HG03571 (cell line): ENCODE results near the gene NIT2.
"Not testable (repeated sequence)": the region's sequence is repeated elsewhere in the genome, so short reads cannot be mapped to it uniquely, and the experiment has no call there.

Experiments
- ATAC-seq: cut with Tn5 transposase; IDR thresholded peaks from one replicate; pipeline ENCODE4 v1.9.1; 2021; ENCODE audit not compliant: unreplicated experiment

Gene NIT2, protein sequence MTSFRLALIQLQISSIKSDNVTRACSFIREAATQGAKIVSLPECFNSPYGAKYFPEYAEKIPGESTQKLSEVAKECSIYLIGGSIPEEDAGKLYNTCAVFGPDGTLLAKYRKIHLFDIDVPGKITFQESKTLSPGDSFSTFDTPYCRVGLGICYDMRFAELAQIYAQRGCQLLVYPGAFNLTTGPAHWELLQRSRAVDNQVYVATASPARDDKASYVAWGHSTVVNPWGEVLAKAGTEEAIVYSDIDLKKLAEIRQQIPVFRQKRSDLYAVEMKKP

DNA sequence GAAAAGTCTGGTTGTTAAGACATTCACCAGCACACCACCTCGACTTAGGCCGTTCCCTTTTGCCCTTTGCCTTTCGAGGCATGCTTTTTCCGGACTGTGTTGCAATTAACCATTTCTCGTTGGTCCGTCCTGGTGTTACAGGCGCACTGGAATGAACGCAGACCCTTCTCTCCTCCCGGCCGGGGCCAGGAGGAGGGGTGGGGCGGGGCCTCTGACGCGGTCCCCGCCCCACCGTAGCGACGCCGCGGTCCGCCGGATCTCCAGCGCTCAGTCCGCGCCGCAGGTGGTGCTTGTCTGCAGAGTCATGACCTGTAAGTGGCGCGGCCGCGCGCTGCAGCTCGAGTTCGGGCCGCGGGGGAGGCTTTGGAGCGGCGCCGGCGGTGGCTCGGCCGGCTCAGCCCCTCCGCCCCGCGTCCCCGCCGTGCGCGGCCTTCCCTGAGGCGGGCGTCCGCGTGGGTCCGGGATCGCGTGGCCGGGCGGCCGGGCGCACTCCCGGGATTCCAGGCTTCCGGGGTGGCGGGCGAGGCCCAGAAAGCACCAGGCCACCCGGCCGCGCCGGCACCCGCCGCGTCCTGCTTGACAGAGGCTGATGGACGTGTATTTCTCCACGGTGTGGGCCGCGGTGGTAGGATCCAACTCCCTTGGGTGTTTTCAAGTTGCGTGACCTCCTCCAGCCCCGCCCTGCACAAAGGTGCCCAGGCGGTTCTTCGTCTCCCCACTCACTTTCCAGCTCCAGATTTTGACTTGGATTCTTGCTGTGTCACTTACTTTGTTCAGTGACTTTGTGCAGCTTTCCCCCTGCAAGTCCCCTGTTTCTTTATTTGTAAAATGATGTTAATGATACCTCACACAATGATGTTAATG lies at the start of gene NIT2:
TSS of gene NIT2 (plus strand) at position 270 of the 864 bp plus-strand sequence. CDS start at position 305, 35 bp downstream.
- ATAC-seq, result peak; percentile 95

DNA sequence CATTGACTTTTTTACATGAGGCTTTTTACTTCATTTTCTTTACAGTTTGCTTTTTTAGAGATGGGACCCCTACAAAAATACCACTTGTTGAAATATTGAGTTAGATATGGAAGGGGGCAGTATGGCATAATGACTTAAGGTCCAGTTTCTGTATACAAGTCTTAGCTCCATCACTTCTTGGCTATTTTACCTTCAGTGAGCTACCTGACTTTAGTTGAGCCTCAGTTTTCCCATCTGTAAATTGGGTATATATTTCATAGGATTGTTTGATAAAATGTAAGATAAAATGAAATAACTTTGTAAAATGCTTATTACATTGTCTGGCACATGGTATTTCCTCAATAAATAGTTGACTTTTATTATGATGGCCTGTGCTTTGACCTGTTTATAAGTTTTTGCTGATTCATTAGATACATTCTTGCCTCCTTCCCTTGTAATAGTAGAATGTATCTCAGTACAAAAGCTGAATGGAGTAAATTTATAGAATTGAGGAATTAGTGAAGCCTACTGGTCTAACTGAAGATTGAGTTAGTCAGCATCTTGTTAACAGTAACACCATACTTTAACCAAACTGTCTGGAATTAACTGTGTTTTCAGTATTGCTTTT lies 46.2 kb upstream of the NIT2 start:
- ATAC-seq, result no peak

DNA sequence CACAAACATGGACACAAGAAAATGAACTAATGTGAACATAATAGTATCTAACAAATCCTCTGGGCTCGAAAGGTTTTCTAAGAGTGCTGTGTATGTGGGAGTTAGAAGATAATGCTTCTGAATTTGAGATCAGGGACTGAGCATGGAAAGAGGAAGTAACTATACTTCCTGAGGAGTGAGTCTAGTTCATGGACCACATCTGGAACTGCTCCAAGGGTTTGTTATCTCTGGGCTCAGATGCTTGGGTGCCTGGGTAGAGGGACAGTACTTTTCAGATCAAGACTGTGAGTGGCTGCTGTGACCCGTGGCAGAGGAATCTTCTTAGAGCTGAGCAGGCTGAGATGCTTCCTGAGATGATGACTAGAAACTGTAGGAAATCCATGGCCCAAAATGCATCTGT lies 45.2 kb upstream of the NIT2 start:
- ATAC-seq, result no peak

DNA sequence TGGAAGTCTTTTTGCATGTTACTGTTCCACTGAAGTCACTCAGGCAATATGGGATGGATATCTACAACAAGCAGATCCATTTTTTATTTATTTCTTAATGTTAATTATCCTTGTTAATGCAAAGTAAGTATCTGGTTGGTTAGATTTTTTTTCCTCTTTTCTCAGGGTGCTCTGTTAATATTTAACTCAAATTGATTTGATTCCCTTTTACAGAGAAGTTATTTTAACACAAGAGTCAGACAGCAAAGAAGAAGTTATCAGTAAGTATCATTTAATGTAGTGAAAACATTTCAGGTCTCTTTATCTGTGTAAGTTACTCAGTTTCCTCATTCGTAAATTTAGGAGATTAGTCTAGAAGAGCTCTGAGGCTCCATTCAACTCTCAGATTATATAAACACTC lies 39.5 kb upstream of the NIT2 start:
- no peak for ATAC-seq

DNA sequence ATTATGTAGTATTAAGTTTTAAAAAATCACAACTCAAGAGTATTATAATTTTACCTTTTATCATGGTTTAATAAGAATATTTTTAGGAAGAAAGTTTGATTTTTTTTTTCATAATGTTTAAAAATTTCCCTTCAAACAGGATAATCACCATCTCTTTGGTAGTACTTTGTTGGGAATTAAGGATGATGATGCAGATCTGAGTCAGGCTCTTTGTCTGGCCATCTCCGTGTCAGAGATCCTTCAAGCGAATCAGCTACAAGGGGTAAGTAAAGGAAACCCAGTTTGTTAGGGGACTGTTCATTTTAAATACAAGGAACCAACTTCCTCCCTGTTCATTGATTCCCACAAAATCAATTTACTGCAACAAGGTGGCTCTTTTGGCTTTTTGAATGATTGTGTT lies 36.8 kb upstream of the NIT2 start:
- ATAC-seq, result no peak

DNA sequence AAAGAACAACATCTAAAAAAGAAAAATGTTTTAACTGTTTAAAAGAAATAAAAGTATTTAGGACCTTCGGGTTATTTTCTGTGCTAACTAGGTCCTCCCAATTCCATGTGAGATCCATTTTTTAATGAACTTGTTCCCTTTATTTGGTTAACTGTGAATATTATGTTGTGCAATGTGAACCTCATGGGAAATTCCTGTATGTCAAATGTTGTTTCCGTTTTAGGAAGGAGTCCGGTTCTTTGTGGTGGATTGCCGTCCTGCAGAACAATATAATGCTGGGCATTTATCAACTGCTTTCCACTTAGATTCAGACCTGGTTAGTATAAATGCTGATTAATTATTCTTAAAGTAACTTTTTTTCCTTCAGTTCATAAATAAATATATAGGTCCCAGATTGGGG lies 35.5 kb upstream of the NIT2 start:
- ATAC-seq, result no peak

DNA sequence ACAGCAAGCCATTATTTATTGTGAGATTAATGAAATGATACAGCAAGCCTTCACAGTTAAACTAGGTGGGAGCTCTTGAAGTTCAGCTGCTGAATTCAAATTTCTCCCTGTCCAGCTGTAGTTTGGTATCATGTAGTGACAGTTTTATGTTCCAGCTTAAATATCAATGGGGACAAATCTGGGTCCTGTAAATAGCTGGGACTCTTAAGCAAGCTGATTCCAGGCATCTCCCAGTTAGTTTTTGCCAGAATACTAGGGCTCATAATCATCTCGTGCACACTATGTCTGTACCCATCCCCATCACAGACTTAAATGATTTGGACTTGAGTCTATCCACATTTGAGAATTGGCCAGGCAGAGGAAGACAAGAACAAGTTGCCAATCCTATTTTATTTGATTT lies 27.9 kb upstream of the NIT2 start:
- ATAC-seq, result no peak

DNA sequence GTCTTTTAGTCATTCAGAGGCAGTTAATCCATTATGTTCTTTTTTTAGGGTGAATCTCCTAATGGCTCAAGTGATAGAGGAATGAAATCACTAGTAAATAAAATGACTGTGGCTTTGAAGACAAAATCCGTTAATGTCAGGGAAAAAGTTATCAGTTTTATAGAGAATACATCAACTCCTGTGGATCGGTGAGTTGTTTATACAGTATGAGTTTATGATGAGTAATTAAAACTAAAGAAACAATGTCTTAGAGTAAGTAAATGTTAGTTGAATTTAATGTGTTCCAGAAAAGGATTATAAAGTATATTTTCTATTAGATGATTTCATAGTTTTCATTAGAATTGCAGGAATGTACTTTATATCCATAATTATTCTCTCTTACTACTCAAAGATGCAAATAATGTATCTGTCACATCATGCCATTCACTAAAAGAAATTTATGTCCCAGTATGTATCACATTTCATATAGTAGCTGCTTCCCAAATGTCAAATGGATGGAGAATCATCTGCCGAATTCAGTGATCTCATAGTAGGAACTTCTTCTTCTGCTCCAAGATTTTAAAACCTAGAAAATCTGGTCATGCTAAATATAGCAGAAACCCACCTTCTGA lies 24.1 kb upstream of the NIT2 start:
- ATAC-seq, result no peak

DNA sequence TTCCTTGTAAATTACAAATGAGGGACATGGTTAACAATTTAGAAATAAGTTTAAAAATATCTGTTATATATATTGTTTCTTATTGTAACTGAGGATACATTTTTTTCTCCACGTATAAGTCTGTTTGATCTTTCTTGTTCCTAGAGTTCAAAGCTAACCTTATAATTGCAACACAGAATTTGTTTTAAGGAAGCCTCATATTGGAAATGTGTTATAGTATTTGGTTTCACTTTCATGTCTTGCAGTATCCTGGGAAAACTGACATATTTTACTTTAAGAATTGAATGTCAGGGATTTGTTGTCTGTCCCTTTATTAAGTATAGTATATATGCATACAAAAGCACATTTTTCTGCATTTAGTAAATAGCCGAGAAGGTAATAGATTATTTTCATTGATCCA lies 23.5 kb upstream of the NIT2 start:
- ATAC-seq, result no peak

DNA sequence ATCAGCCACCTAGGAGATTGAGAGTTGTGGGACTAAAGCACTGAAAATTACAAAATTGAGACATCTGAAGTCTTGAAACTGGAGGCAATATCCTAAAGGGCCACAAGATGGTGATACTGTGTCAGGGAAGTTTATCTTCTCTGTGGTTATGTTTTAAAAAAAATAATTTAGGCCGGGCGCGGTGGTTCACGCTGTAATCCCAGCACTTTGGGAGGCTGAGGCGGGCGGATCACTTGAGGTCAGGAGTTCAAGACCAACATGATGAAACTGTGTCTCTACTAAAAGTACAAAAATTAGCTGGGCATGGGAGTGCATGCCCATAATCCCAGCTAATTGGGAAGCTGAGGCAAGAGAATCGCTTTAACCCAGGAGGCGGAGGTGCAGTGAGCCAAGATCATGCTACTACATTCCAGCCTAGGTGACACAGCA lies 17.9 kb upstream of the NIT2 start:
- ATAC-seq, result peak; percentile 49

DNA sequence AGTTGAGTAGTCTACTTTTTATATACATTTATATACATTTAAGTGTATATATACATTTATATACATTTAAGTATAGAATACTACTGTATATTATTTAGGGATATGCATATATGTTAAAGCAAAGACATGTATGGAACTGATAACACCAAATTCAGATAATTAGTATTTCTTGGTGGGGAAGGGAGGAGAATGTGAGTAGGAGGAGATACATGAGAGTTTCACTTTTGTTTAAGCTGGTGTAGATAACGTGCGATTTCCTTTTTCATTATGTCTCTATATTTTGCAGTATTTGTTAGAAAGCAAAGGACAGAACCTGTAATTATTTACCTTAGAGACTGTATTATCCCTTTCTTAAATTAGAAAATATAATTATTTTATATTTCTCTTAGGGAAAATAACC lies 16.6 kb upstream of the NIT2 start:
- ATAC-seq, result peak; percentile 72

DNA sequence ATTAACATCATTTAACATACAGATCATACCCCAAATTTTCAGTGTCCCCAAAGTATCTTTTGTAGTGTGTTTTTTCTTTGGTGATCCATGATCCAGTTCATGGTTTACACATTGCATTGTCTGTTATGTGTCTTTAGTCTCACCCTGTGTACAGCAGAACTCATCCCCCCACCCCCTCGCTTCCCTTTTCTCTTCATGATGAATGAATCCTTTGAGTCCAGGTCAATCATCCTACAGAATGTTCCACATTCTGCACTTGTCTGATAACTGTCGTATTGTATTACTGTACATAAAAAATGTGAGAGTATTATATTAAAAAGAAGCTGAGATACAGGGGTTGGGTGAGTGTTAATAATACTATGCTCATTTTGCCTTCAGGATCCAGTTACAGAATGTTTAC lies 14.6 kb upstream of the NIT2 start:
- no peak for ATAC-seq

DNA sequence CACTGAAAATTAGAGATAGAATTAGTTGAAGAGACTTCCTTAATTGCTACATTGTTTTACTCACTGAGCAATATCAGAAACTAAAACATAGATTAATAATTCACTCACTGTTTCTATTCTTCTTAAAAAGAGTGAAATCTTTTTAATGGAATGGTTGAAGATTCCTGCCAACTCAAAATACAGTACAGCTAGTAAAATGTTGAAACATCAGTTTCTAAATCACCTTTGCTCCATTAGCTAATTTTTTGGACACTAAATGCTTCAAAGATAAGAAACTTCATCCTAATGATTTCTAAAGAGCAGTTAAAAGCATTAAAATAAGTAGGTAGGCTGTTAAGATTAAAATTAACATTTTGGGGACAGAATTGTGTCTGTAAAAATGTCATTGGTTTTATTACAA lies 10.5 kb upstream of the NIT2 start:
- ATAC-seq, result no peak

DNA sequence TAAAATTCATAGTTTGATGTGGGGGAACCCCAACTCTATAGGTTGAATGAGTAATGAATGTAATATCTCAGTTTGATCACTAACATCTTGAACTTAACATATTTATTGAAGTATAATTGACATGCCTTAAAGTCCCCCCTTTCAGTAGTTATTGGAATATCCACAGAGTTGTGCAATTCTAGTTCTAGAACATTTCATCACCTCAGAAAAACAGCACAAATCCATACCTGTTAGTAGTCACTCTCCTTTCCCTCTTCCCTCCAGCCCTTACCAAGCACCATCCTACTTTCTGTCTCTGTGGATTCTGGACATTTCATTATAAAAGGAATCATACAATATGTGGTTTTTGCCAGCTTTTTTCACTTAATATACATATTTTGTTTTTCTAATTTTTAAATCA lies 8.7 kb upstream of the NIT2 start:
- no peak for ATAC-seq

DNA sequence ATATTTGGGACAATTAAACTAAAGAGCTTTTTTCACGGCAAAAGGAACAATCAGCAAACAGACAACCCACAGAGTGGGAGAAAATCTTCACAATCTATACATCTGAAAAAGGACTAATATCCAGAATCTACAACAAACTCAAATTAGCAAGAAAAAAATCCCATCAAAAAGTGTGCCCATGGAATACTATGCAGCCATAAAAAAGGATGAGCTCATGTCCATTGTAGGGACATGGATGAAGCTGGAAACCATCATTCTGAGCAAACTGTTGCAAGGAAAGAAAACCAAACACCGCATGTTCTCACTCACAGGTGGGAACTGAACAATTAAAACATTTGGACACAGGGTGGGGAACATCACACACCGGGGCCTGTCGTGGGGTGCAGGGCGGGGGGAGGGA lies 7.2 kb upstream of the NIT2 start:
- not testable (repeated sequence) for ATAC-seq

DNA sequence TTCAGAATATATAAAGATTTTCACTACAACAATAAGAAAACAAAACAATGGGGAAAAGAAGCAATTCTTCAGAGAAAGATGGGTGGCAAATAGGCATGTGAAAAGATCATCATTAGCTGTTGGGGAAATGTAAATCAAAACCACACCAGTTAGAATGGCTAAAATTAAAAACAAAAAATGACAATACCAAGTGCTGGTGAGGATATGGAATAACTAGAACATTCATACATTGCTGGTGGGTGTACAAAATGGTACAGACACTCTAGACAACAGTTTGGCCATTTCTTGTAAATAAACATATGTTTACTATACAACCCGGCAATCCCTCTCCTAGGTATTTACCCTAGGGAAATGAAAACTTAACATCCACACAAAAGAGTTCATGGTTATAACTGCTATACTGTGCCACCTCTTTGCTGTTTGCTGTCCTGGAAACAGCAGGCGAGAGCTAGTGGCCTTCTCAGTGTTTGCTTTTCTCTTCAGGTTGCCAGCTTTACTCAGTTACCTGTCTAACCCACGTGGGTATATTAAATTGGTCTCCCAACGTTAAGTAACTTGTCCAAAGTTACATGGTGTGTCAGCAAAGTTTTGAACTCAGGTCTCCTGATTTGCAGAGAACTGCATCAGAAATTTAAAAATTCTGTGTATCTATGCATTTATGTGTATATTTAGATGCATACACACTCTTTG lies 4.6 kb upstream of the NIT2 start:
- ATAC-seq, result no peak

DNA sequence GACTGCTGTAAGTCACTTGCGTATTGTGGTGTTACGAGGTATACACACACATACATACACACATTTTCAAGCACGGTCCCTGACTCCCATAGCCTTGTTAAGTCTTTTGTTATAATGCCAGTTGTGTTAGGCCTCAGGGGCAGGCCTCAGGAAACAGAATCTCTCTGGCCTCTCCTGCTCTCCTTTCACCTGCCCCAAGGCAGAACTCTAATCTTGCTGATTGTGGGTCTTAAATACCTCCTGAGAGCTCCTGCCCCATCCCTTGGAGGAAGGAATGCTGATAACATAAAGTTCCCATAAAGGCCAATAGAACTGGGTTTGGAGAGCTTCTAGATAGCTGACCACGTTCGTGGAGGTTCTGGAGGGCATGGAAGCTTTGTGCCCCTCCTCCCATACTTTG lies 3.9 kb upstream of the NIT2 start:
- no peak for ATAC-seq

DNA sequence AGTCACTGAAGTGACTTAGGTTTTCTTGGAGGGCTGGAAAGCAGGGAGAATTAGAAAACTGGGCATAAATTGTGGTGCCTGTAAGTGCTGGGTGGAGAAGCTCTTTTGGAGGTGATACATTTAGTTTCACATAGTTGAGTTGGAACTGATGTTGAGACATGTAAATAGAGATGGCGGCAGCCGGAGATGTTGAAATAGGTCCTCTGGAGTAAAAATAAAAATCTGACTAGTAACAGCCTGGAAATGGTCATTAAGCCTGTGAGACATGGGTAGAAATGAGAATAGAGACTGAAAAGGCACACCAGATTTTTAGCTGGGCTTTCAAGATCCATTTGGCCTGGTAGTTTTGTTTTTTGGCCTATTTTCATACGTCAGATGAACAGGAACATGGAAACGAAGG lies 2.9 kb upstream of the NIT2 start:
- no peak for ATAC-seq

DNA sequence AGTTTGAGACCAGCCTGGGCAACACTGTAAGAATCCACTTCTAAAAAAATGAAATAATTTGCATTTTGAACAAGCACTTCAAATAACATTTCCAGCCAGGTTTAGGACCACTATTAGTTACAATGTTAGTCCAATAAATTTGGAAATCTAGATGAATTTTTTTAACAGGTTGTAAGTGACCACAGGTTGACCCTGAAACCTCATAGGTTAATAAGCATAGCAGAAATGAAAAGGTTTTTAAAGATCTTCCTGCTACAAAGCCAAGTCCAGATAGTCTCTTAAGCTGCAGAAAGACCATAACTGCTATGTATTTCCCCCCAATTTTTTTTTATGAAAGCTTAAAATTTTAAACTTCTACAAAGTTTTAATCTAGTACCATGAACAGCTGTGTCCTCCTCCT lies 1.5 kb upstream of the NIT2 start:
- no peak for ATAC-seq

DNA sequence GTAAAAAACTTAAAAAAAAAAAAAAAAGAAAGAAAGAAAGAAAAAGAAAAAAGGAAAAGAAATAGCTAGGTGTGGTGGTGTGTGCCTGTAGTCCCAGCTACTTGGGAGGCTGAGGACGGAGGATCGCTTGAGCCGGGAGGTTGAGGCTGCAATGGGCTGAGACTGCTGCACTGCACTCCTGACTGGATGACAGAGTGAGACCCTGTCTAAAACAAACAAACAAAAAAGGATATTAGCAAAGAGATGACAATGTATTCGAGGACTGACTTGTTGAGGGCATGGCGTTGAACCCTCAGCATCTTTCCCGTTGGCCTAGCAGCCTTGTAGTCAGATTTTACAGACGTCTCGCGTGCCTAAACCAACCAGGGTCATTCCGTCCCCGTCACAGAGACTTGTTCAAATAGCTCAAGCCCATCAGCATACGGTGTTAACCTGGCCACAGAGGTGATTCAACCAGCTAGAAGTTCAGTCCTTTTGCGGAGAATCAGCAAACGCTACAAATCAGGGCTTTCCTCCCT lies 528 bp upstream of the NIT2 start:
- ATAC-seq, result peak; percentile 5

DNA sequence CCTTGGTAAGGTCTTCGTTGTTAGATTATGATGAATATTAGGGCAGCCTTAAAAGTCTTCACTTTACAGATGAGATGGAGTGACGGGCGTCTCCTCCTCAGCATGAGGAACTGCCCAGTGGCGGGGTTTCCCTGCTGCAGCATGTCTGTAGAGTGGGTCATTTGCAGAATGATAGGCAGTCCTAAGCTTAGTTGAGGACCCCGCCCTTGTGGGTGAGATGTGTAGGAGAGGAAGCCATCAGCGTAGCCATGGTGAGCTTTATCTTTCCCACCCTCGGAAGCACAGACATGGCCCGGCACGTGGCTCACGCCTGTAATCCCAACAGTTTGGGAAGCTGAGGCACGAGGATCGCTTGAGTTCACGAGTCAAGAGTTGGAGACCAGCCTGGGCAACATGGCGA lies 877 bp downstream of the NIT2 start:
- ATAC-seq, result no peak
